OCI-LY1 (cell line): Measurements from ENCODE around the gene RNF141.

ENCODE experiments used
- EZH2 ChIP-seq: fragments of 200-600 bp; sonication (generic), shearing (Covaris generic); IDR thresholded peaks from 2 replicates; pipeline ENCODE4 v1.8.0; 2017; ENCODE audit warnings: borderline replicate concordance, mixed run types, mild to moderate bottlenecking, antibody characterized with exemption, low read length, moderate library complexity, mixed read lengths
- TF ChIP-seq, protein P1 (sequence below): fragments of 200-600 bp; sonication (generic), shearing (Covaris generic); IDR thresholded peaks from 2 replicates; pipeline ENCODE4 v1.5.1; 2017; ENCODE audit warnings: mild to moderate bottlenecking, antibody characterized with exemption, low read length, moderate library complexity, mixed read lengths

DNA sequence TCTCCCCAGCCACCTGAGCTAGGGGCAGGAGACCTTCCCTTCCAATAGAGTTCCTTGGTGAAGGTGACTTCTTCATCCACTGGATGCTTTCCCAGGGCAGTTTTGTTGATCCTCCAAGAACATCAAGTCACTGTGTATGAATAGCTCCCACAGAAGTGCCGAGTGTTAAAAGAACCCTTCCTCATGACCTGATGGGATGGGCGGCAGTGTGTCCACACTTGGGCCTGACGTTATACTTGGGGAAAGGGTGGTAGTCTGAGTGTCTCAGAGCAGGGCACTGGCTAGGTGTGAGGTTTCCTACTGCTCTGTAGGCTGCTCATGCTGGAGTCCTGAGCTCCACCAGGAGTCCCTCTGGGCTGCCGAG lies 35.0 kb upstream of the RNF141 start:
- TF ChIP-seq, protein P1, sequence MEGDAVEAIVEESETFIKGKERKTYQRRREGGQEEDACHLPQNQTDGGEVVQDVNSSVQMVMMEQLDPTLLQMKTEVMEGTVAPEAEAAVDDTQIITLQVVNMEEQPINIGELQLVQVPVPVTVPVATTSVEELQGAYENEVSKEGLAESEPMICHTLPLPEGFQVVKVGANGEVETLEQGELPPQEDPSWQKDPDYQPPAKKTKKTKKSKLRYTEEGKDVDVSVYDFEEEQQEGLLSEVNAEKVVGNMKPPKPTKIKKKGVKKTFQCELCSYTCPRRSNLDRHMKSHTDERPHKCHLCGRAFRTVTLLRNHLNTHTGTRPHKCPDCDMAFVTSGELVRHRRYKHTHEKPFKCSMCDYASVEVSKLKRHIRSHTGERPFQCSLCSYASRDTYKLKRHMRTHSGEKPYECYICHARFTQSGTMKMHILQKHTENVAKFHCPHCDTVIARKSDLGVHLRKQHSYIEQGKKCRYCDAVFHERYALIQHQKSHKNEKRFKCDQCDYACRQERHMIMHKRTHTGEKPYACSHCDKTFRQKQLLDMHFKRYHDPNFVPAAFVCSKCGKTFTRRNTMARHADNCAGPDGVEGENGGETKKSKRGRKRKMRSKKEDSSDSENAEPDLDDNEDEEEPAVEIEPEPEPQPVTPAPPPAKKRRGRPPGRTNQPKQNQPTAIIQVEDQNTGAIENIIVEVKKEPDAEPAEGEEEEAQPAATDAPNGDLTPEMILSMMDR, result no peak
- TF ChIP-seq EZH2, result no peak
